Panc1 (cell line): ENCODE measurements around the gene FARSA. TPM values are rescaled to one million over a fixed set of nuclear protein-coding genes. Genes with fewer than 3 reads are reported as not detected.

Experiments
- ATAC-seq: fragments of 200-7000 bp; cut with Tn5 transposase; 2 replicates; pipeline ENCODE4 v1.9.1; 2020; ENCODE audit warnings: mild to moderate bottlenecking, moderate library complexity
- BruUV-seq: library from RNA; stranded (reverse); fragments of 400-500 nt; replicated peaks from 2 replicates; lab custom pipeline; 2021; lab: Mats Ljungman, UMichigan
- CTCF ChIA-PET: fragments of 300-600 bp; sonication (Branson Sonifier 250); formaldehyde crosslinking; loops from one replicate; lab custom pipeline; 2022; ENCODE audit warnings: antibody characterized with exemption; lab: Charles Lee
- POLR2A ChIA-PET: fragments of 300-600 bp; sonication (Branson Sonifier 250); formaldehyde crosslinking; loops from one replicate; lab custom pipeline; 2022; ENCODE audit warnings: antibody characterized with exemption; lab: Charles Lee
- DNase-seq: peaks from one replicate; pipeline ENCODE4 v3.0.0-alpha.2; 2010; ENCODE audit warnings: low read depth, low spot score
- H3K27ac ChIP-seq: 2 replicates; pipeline ENCODE4 v1.5.1; 2011; ENCODE audit warnings: mild to moderate bottlenecking, low read length, inconsistent platforms
- H3K27me3 ChIP-seq: fragments of 200-500 bp; sonication (Bioruptor generic); 2 replicates; pipeline ENCODE4 v1.6.0; 2014; ENCODE audit warnings: low read length, inconsistent platforms; ENCODE audit not compliant: control insufficient read depth, insufficient read depth
- H3K36me3 ChIP-seq: fragments of 200-500 bp; sonication (Bioruptor generic); 2 replicates; pipeline ENCODE4 v1.5.1; 2014; ENCODE audit warnings: inconsistent platforms, mild to moderate bottlenecking, low read length, moderate library complexity; ENCODE audit not compliant: control insufficient read depth, insufficient read depth
- H3K4me1 ChIP-seq: 2 replicates; pipeline ENCODE4 v1.5.1; 2011; ENCODE audit warnings: inconsistent platforms, mild to moderate bottlenecking, low read length, moderate library complexity; ENCODE audit not compliant: control insufficient read depth, insufficient read depth
- H3K4me3 ChIP-seq, 2 experiments: 2 replicates each; pipeline ENCODE4 v1.5.1; 2011 to 2012; ENCODE audit warnings: low read depth in 2 of 2, low read length in 2 of 2, mild to moderate bottlenecking in 2 of 2, inconsistent platforms in 1 of 2, moderate library complexity in 1 of 2
- H3K9me3 ChIP-seq: fragments of 200-500 bp; sonication (Bioruptor generic); 2 replicates; pipeline ENCODE4 v1.5.1; 2014; ENCODE audit warnings: low read depth, mild to moderate bottlenecking, inconsistent platforms, low read length, moderate library complexity; ENCODE audit not compliant: control insufficient read depth, insufficient read depth
- POLR2AphosphoS5 ChIP-seq: IDR thresholded peaks from 2 replicates; pipeline ENCODE4 v1.6.1; 2012; ENCODE audit warnings: mild to moderate bottlenecking, low read depth, low read length, moderate library complexity
- SIN3A ChIP-seq: IDR thresholded peaks from 2 replicates; pipeline ENCODE4 v1.6.1; 2012; ENCODE audit warnings: low read depth, mild to moderate bottlenecking, low read length, moderate library complexity, borderline replicate concordance; ENCODE audit not compliant: insufficient read depth
- in situ Hi-C: cut with HindIII; loops from 2 replicates; pipeline ENCODE4 v1.10.0; 2016; ENCODE audit warnings: low sequenced_read_pairs, low pct_unique_long_range_greater_than_20kb
- intact Hi-C: fragments of 100-400 bp; cut with micrococcal nuclease; formaldehyde crosslinking; loops from one replicate; pipeline ENCODE4 v1.10.0; 2022; ENCODE audit not compliant: unreplicated experiment
- total RNA-seq: library from RNA; stranded (reverse); gene quantifications from one replicate; pipeline ENCODE4 v1.2.1, GENCODE V29; 2021; ENCODE audit not compliant: unreplicated experiment
- TF ChIP-seq, protein P1 (sequence below), 2 experiments: IDR thresholded peaks; 2 replicates each; pipeline ENCODE4 v1.6.1; 2011 to 2012; ENCODE audit warnings: low read depth in 2 of 2, control low read depth in 1 of 2, low read length in 1 of 2, mild to moderate bottlenecking in 1 of 2, moderate library complexity in 1 of 2; ENCODE audit not compliant: insufficient read depth in 1 of 2
- TF ChIP-seq, protein P2 (sequence below): fragments of 450-650 bp; IDR thresholded peaks from 2 replicates; pipeline ENCODE4 v1.5.1; 2017; ENCODE audit warnings: mild to moderate bottlenecking

The FARSA gene
- total RNA-seq, 1 experiment from 2014 or later: 80.3 TPM

DNA sequence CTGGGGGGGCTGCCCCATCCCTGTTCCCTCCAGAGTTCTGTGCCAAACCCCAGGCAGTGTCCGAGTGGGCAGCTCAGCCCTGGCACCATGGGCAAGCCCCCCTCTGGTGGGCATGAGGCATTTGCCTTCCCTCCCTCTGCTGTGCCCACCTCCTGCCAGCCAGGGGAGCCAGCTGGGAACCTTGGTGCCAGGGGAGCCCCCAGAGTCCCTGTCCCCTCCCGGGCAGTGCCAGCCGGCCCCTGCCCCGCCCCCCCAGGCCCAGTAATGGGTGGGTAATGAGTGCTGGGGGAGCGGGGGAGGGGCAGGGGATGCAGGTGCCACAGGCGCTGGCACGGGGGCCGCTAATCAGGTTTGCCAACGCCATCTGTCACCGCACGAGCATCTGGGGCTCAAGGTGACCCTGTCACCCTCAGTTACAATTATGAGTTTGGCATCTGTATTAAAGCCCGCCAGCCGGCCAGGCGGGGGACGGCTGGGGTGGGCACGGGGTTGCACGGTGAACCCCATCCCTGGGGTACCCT, 41.8 kb upstream of the FARSA start:
- no TSS peak for BruUV-seq
- Histone ChIP-seq H3K27ac (no peak overlapping the region), H3K4me3 (no peak overlapping the region), H3K4me1 (no peaks in the 10 kb centered on the region), H3K27me3 (no peaks in the 10 kb centered on the region), H3K9me3 (no peaks in the 10 kb centered on the region), H3K36me3 (no peaks in the 10 kb centered on the region)
- intact Hi-C loops: loop anchor here (5.0 kb wide), 2 partner anchors 117 to 287 kb away; no protein-coding TSS in a partner anchor
- in situ Hi-C loops: no loop called here
- ATAC-seq: no peak
- no peak for DNase-seq
- TF ChIP-seq SIN3A: no peak
- TF ChIP-seq, protein P1, sequence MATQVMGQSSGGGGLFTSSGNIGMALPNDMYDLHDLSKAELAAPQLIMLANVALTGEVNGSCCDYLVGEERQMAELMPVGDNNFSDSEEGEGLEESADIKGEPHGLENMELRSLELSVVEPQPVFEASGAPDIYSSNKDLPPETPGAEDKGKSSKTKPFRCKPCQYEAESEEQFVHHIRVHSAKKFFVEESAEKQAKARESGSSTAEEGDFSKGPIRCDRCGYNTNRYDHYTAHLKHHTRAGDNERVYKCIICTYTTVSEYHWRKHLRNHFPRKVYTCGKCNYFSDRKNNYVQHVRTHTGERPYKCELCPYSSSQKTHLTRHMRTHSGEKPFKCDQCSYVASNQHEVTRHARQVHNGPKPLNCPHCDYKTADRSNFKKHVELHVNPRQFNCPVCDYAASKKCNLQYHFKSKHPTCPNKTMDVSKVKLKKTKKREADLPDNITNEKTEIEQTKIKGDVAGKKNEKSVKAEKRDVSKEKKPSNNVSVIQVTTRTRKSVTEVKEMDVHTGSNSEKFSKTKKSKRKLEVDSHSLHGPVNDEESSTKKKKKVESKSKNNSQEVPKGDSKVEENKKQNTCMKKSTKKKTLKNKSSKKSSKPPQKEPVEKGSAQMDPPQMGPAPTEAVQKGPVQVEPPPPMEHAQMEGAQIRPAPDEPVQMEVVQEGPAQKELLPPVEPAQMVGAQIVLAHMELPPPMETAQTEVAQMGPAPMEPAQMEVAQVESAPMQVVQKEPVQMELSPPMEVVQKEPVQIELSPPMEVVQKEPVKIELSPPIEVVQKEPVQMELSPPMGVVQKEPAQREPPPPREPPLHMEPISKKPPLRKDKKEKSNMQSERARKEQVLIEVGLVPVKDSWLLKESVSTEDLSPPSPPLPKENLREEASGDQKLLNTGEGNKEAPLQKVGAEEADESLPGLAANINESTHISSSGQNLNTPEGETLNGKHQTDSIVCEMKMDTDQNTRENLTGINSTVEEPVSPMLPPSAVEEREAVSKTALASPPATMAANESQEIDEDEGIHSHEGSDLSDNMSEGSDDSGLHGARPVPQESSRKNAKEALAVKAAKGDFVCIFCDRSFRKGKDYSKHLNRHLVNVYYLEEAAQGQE (IDR thresholded peaks at IDR 0.05; ENCODE audit: insufficient read depth in 1 of 2, low read depth in 2 of 2, low read length in 1 of 2): no peak
- no peak for TF ChIP-seq POLR2AphosphoS5
- TF ChIP-seq, protein P2, sequence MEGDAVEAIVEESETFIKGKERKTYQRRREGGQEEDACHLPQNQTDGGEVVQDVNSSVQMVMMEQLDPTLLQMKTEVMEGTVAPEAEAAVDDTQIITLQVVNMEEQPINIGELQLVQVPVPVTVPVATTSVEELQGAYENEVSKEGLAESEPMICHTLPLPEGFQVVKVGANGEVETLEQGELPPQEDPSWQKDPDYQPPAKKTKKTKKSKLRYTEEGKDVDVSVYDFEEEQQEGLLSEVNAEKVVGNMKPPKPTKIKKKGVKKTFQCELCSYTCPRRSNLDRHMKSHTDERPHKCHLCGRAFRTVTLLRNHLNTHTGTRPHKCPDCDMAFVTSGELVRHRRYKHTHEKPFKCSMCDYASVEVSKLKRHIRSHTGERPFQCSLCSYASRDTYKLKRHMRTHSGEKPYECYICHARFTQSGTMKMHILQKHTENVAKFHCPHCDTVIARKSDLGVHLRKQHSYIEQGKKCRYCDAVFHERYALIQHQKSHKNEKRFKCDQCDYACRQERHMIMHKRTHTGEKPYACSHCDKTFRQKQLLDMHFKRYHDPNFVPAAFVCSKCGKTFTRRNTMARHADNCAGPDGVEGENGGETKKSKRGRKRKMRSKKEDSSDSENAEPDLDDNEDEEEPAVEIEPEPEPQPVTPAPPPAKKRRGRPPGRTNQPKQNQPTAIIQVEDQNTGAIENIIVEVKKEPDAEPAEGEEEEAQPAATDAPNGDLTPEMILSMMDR: no peak
- ChIA-PET CTCF (no interaction called here), POLR2A (no interaction called here)

DNA sequence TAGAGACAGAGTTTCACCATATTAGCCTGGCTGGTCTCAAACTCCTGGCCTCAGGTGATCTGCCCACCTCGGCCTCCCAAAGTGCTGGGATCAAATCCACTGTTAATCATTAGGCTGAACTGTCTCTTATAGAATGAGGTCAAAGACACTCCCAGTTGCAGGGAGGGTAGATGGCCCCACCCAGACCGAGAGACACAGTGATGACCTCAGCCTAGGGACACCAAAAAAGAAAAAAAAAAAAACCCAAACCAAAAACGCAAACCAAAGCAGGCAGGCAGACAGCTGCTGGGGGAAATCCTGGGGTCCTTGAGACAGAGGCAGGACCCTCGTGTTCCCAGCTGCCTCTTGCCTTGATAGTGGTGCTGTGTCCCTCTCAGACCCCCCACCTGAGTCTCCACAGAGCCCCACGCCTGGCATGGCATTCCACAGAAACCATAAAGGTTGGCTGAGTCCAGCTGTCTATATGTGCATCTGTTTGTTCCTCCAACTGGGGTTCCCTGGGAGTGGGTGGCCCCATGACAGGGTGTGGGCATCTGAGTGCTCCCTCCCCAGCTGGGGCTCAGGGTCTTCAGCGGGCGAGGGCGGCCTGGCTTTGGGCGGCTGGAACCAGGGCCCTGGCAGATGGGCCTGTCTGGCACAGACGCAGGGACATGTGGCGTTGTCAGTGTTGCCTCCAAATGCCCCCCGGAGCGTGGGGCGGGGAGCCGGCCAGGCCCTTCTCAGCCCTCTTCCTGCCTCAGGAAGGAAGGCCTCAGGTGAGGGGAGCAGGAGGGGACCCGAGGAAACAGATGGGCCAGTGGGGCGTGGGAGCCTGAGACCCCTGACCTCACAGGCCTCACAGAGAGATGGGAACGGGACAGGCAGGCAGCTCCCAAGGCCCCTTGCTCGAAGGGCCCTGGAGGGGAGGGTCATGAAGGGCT, 41.0 kb upstream of the FARSA start:
- no TSS peak for BruUV-seq
- Histone ChIP-seq H3K27me3 (no peaks in the 10 kb centered on the region), H3K9me3 (no peaks in the 10 kb centered on the region), H3K36me3 (no peaks in the 10 kb centered on the region), H3K4me3 (no peak overlapping the region), H3K4me1 (peaks cover 5% of the 10 kb centered on the region), H3K27ac (no peak overlapping the region)
- POLR2A ChIA-PET: interaction anchor here (0.6 kb wide), 1 partner anchor 8 kb away, joined by 3 read pairs; no protein-coding TSS in a partner anchor
- CTCF ChIA-PET: interaction anchor here (0.6 kb wide), 1 partner anchor 120 kb away, joined by 3 read pairs; no protein-coding TSS in a partner anchor
- in situ Hi-C loops: no loop called here
- DNase-seq (no peak), ATAC-seq (no peak)
- intact Hi-C loops: loop anchor here (5.0 kb wide), 2 partner anchors 118 to 288 kb away; no protein-coding TSS in a partner anchor
- TF ChIP-seq, protein P2: no peak
